K562 (cell line): ENCODE data around the gene TMIGD2. TPM values are rescaled to one million over a fixed set of nuclear protein-coding genes. Genes with fewer than 3 reads are reported as not detected.

Experiments used
- ATF7 ChIP-seq: fragments of 450-650 bp; IDR thresholded peaks from 2 replicates; pipeline ENCODE4 v1.7.1; 2014; ENCODE audit warnings: mild to moderate bottlenecking, moderate library complexity
- CREB1 ChIP-seq, 2 experiments: sonication (generic) in 1 of 2; formaldehyde crosslinking in 1 of 2; IDR thresholded peaks; 2 replicates each; pipeline versions ENCODE4 v1.6.1 to v1.8.0; 2012 to 2022; ENCODE audit warnings: inconsistent platforms in 1 of 2, mild to moderate bottlenecking in 1 of 2, missing genetic modification reagents in 1 of 2, moderate library complexity in 1 of 2
- CREM ChIP-seq: IDR thresholded peaks from 2 replicates; pipeline ENCODE4 v1.6.1; 2014; ENCODE audit warnings: antibody characterized with exemption, low read depth
- EGR1 ChIP-seq: fragments of 450-650 bp; conservative IDR thresholded peaks from 2 replicates; pipeline ENCODE4 v1.6.1; 2017; ENCODE audit warnings: mild to moderate bottlenecking
- HCFC1 ChIP-seq: IDR thresholded peaks from 2 replicates; pipeline ENCODE4 v1.6.1; 2012; ENCODE audit warnings: low read depth, low read length, improper control_type of control experiment
- LARP7 ChIP-seq: fragments of 450-650 bp; IDR thresholded peaks from 2 replicates; pipeline ENCODE4 v1.6.1; 2016
- NRF1 ChIP-seq, 2 experiments: fragments of 450-650 bp; IDR thresholded peaks in 1 of 2; conservative IDR thresholded peaks in 1 of 2; 2 replicates each; pipeline ENCODE4 v1.6.1; 2014; ENCODE audit warnings: mild to moderate bottlenecking in 2 of 2
- PURB ChIP-seq: sonication (generic); formaldehyde crosslinking; IDR thresholded peaks from 2 replicates; pipeline ENCODE4 v1.9.0; 2021; ENCODE audit warnings: low read depth, mild to moderate bottlenecking, missing genetic modification reagents
- RB1 ChIP-seq: fragments of 450-650 bp; IDR thresholded peaks from 2 replicates; pipeline ENCODE4 v1.6.1; 2017; ENCODE audit warnings: low read depth, mild to moderate bottlenecking
- RBM25 ChIP-seq: fragments of 200-400 bp; formaldehyde crosslinking; IDR thresholded peaks from 2 replicates; pipeline ENCODE4 v1.6.1; 2018; ENCODE audit warnings: low read length, low read depth, moderate library complexity; ENCODE audit not compliant: severe bottlenecking
- TOE1 ChIP-seq, 2 experiments: fragments of 450-650 bp in 1 of 2; sonication (generic) in 1 of 2; formaldehyde crosslinking in 1 of 2; IDR thresholded peaks; 2 replicates each; pipeline versions ENCODE4 v1.7.1 to v1.8.0; 2016 to 2022; ENCODE audit warnings: borderline replicate concordance in 2 of 2, mild to moderate bottlenecking in 2 of 2, antibody characterized with exemption in 1 of 2, inconsistent platforms in 1 of 2, low read depth in 1 of 2, missing genetic modification reagents in 1 of 2, moderate library complexity in 1 of 2
- XRCC5 ChIP-seq: fragments of 200-400 bp; formaldehyde crosslinking; IDR thresholded peaks from 2 replicates; pipeline ENCODE4 v1.6.1; 2017; ENCODE audit warnings: low read depth, mild to moderate bottlenecking, low read length
- ZNF143 ChIP-seq: sonication (generic); formaldehyde crosslinking; IDR thresholded peaks from 2 replicates; pipeline ENCODE4 v1.9.0; 2022; ENCODE audit warnings: mild to moderate bottlenecking, missing genetic modification reagents
- ZNF174 ChIP-seq: fragments of 250-450 bp; sonication (Bioruptor Pico); IDR thresholded peaks from 2 replicates; pipeline ENCODE4 v1.4.0; 2020; ENCODE audit warnings: mild to moderate bottlenecking
- ZNF408 ChIP-seq: fragments of 250-450 bp; sonication (Bioruptor Pico); IDR thresholded peaks from 2 replicates; pipeline ENCODE4 v1.4.0; 2020; ENCODE audit warnings: low read depth, mild to moderate bottlenecking, moderate library complexity
- ZNF695 ChIP-seq: fragments of 450-650 bp; formaldehyde crosslinking; IDR thresholded peaks from 2 replicates; pipeline ENCODE4 v1.4.0; 2020; ENCODE audit warnings: mild to moderate bottlenecking, moderate library complexity
- polyA plus RNA-seq, 8 experiments: library from polyadenylated mRNA; depleted of rRNA in 4 of 8; stranded (reverse) in 5 of 8; unstranded in 3 of 8; fragments of >200 nt; fragmentation: Nextera tagmentation in 2 of 8; fragmentation: Illumina TruSeq in 1 of 8; extraction: Ambion mirVana in 2 of 8; extraction: Trizol in 1 of 8; gene quantifications; 2 replicates each; pipeline versions ENCODE4 v1.2.1 to v1.2.3, GENCODE V29; 2011 to 2014; ENCODE audit warnings: inconsistent platforms in 1 of 8, missing spikeins in 1 of 8
- total RNA-seq, 7 experiments: library from RNA; depleted of rRNA in 6 of 7; stranded (reverse); fragments of >200 nt in 6 of 7; fragmentation: Illumina TruSeq in 2 of 7; extraction: Trizol in 2 of 7; gene quantifications; 2 replicates each; pipeline versions ENCODE4 v1.2.1 to v1.2.3, GENCODE V29; 2011 to 2021; ENCODE audit warnings: low replicate concordance in 1 of 7
- TF ChIP-seq, protein P1 (sequence below): fragments of 250-450 bp; sonication (Bioruptor Pico); IDR thresholded peaks from 2 replicates; pipeline ENCODE4 v1.4.0; 2020
- TF ChIP-seq, protein P2 (sequence below): fragments of 200-800 bp; sonication (Bioruptor generic); IDR thresholded peaks from 2 replicates; pipeline ENCODE4 v1.6.1; 2017; ENCODE audit warnings: missing genetic modification characterization, missing compliant biosample characterization
- TF ChIP-seq, protein P3 (sequence below): fragments of 450-650 bp; IDR thresholded peaks from 2 replicates; pipeline ENCODE4 v1.6.1; 2014; ENCODE audit warnings: low read depth, mild to moderate bottlenecking, moderate library complexity, borderline replicate concordance

TMIGD2 gene
- total and polyA plus RNA-seq, 9 of the 15 experiments (the other 6 are each of a cell fraction or from before 2014, with no cell fraction given), result not detected

DNA sequence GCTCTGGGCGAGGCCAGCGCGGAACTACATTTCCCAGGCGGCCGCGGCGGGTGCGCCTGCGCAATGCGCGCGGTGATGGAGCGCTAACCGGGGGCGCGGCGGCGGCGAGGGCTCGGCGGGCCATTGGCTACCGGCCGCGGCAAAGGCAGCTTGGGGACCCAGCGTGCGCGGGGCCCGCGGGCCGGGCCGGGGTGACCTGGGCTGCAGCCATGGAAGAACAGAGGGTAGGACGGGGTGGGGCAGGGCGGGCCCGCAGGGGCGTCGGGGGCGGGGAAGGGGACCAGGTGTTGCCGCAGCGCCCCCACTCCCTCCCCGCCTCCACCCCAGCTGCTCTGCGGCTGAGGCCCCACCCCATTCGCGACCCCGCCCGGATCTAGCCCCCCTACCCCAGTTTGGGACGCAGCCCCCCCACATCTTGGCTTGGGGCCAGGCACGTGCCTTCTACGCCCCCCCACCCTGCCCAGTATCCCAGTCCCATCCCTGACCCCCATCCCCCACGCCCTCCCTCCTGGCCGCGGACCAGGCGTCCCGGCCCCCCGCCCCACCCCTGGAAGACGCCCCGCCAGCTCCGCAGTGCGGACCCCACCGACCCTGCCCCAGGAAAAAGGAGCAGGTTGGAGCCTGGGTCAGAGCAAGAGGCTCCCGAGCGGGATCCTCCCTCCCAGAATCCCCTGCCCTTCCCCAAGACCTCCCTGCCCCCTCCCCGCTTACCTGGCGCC lies 2.5 kb upstream of the TMIGD2 start, which contains the start of gene FSD1 (continued):
- TF ChIP-seq, protein P1, sequence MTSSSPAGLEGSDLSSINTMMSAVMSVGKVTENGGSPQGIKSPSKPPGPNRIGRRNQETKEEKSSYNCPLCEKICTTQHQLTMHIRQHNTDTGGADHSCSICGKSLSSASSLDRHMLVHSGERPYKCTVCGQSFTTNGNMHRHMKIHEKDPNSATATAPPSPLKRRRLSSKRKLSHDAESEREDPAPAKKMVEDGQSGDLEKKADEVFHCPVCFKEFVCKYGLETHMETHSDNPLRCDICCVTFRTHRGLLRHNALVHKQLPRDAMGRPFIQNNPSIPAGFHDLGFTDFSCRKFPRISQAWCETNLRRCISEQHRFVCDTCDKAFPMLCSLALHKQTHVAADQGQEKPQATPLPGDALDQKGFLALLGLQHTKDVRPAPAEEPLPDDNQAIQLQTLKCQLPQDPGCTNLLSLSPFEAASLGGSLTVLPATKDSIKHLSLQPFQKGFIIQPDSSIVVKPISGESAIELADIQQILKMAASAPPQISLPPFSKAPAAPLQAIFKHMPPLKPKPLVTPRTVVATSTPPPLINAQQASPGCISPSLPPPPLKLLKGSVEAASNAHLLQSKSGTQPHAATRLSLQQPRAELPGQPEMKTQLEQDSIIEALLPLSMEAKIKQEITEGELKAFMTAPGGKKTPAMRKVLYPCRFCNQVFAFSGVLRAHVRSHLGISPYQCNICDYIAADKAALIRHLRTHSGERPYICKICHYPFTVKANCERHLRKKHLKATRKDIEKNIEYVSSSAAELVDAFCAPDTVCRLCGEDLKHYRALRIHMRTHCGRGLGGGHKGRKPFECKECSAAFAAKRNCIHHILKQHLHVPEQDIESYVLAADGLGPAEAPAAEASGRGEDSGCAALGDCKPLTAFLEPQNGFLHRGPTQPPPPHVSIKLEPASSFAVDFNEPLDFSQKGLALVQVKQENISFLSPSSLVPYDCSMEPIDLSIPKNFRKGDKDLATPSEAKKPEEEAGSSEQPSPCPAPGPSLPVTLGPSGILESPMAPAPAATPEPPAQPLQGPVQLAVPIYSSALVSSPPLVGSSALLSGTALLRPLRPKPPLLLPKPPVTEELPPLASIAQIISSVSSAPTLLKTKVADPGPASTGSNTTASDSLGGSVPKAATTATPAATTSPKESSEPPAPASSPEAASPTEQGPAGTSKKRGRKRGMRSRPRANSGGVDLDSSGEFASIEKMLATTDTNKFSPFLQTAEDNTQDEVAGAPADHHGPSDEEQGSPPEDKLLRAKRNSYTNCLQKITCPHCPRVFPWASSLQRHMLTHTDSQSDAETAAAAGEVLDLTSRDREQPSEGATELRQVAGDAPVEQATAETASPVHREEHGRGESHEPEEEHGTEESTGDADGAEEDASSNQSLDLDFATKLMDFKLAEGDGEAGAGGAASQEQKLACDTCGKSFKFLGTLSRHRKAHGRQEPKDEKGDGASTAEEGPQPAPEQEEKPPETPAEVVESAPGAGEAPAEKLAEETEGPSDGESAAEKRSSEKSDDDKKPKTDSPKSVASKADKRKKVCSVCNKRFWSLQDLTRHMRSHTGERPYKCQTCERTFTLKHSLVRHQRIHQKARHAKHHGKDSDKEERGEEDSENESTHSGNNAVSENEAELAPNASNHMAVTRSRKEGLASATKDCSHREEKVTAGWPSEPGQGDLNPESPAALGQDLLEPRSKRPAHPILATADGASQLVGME, result 0 out of 2 replicates have a peak, but pooled peaks have one; percentile 25
- TF ChIP-seq ZNF143, result peak; percentile 92
- no peak for TF ChIP-seq TOE1 (IDR thresholded peaks at IDR 0.05; ENCODE audit: borderline replicate concordance)
- TF ChIP-seq TOE1 (CRISPR knock-in tag; IDR thresholded peaks at IDR 0.05; ENCODE audit: borderline replicate concordance, low read depth), result peak; percentile 64; the same call in 1 of the 2 replicates
- peak; percentile 43; the same call in 1 of the 2 replicates for TF ChIP-seq CREM
- peak; percentile 92 to 94; a peak in 2 of 4 replicates for TF ChIP-seq NRF1 (conservative IDR thresholded peaks at IDR 0.05 in 1 of 2, IDR thresholded peaks at IDR 0.05 in 1 of 2)
- TF ChIP-seq, protein P2, sequence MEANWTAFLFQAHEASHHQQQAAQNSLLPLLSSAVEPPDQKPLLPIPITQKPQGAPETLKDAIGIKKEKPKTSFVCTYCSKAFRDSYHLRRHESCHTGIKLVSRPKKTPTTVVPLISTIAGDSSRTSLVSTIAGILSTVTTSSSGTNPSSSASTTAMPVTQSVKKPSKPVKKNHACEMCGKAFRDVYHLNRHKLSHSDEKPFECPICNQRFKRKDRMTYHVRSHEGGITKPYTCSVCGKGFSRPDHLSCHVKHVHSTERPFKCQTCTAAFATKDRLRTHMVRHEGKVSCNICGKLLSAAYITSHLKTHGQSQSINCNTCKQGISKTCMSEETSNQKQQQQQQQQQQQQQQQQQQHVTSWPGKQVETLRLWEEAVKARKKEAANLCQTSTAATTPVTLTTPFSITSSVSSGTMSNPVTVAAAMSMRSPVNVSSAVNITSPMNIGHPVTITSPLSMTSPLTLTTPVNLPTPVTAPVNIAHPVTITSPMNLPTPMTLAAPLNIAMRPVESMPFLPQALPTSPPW (CRISPR knock-in tag), result 0 out of 2 replicates have a peak, but pooled peaks have one; percentile 20
- TF ChIP-seq ZNF408, result no peak
- TF ChIP-seq, protein P3, sequence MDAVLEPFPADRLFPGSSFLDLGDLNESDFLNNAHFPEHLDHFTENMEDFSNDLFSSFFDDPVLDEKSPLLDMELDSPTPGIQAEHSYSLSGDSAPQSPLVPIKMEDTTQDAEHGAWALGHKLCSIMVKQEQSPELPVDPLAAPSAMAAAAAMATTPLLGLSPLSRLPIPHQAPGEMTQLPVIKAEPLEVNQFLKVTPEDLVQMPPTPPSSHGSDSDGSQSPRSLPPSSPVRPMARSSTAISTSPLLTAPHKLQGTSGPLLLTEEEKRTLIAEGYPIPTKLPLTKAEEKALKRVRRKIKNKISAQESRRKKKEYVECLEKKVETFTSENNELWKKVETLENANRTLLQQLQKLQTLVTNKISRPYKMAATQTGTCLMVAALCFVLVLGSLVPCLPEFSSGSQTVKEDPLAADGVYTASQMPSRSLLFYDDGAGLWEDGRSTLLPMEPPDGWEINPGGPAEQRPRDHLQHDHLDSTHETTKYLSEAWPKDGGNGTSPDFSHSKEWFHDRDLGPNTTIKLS, result peak; percentile 77
- TF ChIP-seq ZNF695 (CRISPR knock-in tag), result no peak
- TF ChIP-seq XRCC5, result no peak
- TF ChIP-seq RB1, result peak; percentile 64; the same call in 1 of the 2 replicates
- no peak for TF ChIP-seq PURB (CRISPR knock-in tag)
- TF ChIP-seq HCFC1, result peak; percentile 97
- 0 out of 2 replicates have a peak, but pooled peaks have one; percentile 12 for TF ChIP-seq EGR1
- no peak for TF ChIP-seq LARP7
- peak; percentile 40 for TF ChIP-seq RBM25
- 0 out of 2 replicates have a peak, but pooled peaks have one; percentile 31 for TF ChIP-seq CREB1 (IDR thresholded peaks at IDR 0.05)
- no peak for TF ChIP-seq CREB1 (CRISPR knock-in tag; IDR thresholded peaks at IDR 0.05)
- no peak for TF ChIP-seq ZNF174 (CRISPR knock-in tag)
- TF ChIP-seq ATF7, result no peak
